Activated CD8-positive, alpha-beta memory T cell treated with anti-CD3 and anti-CD28 coated beads for 24 hours (primary cell): Measurements from ENCODE around the gene CTXN1.

Experiments used
- DNase-seq: peaks from one replicate; pipeline ENCODE4 v3.0.0-alpha.2; 2020

The CTXN1 gene

GRCh38 chr19:7912697-7913564 is 13.0 kb downstream of the CTXN1 start:
- no peak for DNase-seq

DNA sequence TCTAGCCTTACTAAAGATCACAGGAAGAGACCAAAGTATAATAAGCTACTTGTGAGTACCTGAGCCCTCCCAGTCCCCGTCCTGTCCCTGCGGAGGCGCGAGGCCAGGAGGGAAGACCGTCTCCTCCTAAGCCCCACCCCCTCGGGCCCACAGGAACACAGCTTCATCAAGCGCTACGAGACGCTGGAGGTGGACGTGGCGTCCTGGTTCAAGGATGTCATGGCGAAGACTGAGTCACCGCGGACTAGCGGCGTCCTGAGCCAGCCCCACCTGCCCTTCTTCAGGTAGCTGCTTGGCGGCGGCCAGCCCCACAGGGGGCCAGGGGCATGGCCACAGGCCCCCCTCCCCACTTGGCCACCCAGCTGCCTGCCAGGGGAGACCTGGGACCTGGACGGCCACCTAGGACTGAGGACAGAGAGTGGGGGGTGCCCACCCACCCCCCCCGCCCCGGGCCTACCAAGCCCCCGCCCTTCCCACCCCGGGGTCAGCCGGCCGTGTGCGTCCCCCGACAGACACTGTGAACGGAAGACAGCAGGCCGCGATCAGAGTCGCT is 13.7 kb downstream of the CTXN1 start:
- DNase-seq = no peak

GRCh38 chr19:7911508-7912143 is 14.3 kb downstream of the CTXN1 start:
- DNase-seq = no peak

GRCh38 chr19:7910321-7911161 is 15.4 kb downstream of the CTXN1 start:
- no peak for DNase-seq

DNA sequence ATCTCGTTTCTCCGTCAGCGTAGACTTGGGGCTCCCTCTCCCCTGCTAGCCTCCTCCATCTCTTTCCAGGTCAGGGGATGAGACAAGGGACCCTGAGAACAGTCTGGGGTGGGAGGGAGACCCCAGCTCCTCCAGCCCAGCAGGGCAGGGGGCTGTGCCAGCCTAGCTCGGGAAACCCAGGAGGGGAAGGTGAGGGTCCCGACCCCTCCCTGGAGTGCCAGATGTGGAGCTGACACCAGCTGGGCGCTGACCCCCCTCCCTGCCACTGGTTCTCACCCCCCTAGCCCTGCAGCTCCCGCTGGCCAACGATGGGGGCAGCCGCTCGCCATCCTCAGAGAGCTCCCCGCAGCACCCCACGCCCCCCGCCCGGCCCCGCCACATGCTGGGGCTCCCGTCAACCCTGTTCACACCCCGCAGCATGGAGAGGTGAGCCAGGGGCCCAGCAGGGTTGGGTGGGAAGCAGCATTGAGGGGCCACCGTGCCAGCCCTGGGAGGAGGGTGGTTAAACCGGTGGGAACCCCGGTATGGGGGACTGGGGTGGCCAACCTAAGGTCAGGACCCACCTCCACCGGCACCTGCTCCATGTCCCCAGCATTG is 16.4 kb downstream of the CTXN1 start:
- no peak for DNase-seq

- DNase-seq = no peak
Observed at GRCh38 chr19:7908742-7909461, 17.0 kb downstream of the CTXN1 start.

- DNase-seq = no peak
Observed at GRCh38 chr19:7908078-7908699, 17.7 kb downstream of the CTXN1 start.

DNA sequence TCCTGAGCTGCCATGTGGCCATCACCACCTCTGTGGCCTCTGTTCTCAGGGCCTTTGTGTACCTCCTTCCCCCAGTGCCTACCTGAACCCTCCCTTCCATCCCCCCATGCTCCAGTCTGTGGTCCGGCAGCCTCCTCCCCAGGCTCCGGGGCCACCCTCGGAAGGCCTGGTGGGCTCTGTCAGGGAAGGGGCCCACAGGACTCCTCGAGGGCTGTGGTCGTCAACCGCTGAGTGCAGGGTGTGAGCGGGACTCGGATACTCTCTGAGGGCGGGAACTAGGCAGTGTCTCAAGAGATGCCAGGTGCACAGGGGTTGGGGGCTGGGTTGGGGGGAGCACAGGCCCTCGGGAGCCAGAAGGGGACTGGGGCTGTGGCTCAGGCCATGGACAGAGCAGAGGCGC is 18.4 kb downstream of the CTXN1 start:
- DNase-seq = no peak

DNA sequence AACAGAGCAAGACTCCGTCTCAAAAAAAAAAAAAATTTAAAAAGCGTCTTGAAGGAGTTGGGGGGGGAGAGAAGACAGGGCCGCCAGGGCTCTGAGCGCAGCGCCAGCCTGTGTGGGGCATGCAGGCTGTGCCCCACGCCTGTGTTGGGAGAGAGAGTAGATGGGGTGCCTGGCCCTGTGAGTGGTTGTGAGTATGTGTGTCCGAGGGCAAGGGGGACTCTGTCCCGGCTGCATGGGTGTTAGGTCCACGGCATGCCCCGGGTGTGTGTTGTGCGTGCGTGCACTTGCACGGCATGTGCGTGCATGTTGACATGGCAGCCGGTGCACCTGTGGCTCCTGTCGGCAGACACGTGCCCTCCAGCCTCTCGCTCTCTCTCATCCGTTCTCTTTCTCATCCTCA is 18.8 kb downstream of the CTXN1 start:
- DNase-seq = no peak

GRCh38 chr19:7905859-7906258 is 20.1 kb downstream of the CTXN1 start:
- no peak for DNase-seq

DNA sequence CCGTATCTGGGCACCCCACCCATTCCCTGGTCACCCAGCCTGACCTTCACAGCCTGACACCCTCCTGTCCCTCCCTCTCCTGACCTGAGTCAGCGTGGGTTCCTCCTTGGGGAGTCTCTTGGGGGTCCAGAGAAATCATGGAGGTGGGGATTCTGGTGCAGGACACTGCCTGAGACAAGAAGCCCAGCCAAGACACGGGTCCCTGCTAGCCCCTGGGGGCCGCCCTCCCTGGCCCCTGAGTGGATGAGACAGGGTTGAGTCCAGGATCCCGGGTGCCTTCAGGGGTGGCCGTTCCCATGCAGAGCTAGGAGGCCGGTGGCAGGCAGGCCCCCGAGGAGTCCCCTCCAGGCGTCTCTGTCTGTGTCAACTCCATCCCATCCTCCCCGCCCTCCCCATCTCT is 20.7 kb downstream of the CTXN1 start:
- DNase-seq = no peak

- no peak for DNase-seq
Observed at GRCh38 chr19:7904074-7905020, 21.6 kb downstream of the CTXN1 start.

DNA sequence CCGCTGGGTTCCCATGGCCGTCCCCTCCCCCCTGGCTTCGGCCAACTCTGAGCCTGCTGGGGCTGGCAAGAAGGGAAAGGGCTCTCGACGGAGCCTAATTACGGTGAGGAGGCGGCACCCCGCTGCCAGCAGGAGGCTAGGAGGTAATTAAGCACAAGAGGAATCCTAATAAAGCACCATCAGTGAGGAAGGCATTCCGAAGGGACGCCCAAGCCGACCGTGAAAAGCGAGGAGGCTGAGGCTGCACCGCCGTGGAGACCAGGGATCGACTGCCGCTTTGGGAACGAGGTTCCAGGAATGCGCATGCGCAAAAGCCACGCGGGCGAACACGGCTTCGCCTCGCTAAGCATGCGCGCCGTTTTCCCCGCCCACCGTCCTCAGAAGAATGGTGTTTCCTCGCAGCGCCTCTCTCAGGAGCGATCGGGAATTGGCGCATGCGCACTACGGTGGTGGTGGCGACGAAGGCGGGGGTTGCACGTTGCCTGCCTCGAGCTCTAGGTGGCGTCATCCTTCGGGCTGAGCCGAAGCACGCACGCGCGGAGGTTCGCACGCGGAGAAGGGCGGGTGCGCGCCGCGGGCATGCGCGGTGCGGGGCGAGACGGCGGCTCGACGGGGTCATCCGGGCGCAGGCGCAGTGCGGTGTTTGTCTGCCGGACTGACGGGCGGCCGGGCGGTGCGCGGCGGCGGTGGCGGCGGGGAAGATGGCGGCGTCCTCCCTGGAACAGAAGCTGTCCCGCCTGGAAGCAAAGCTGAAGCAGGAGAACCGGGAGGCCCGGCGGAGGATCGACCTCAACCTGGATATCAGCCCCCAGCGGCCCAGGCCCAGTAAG is 22.5 kb downstream of the CTXN1 start, which contains the start of gene MAP2K7:
TSS of gene MAP2K7 (plus strand) at position 634 of the 830 bp plus-strand sequence. CDS start at position 702, 68 bp downstream.
- peak; percentile 100 for DNase-seq

- DNase-seq = peak; percentile 73
Observed at GRCh38 chr19:7902796-7903243, 23.1 kb downstream of the CTXN1 start.

DNA sequence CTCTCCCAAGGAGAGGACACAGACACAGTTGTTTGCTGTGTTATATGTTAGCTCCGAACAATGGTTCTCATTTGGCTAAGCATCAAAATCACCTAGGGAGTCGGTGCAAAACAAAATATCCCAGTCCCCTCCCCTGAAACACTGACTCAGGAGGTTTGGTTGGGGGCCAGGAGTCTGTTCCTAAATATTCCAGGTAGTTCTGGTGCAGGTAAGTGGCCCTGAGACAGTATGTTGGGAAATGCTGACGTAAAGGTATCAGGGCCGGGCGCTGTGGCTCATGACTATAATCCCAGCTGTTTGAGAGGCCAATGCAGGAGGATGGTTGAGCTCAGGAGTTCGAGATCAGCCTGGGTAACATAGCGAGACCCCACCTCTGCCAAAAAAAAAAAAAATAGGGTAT is 24.6 kb downstream of the CTXN1 start:
- DNase-seq = no peak

GRCh38 chr19:7900931-7901330 is 25.0 kb downstream of the CTXN1 start:
- DNase-seq = no peak

GRCh38 chr19:7900401-7900870 is 25.5 kb downstream of the CTXN1 start:
- DNase-seq = no peak

- DNase-seq = no peak
Observed at GRCh38 chr19:7899751-7900378, 26.1 kb downstream of the CTXN1 start.

GRCh38 chr19:7898967-7899366 is 27.0 kb downstream of the CTXN1 start:
- no peak for DNase-seq
